Breast epithelium (tissue), 3 donors: ENCODE results near the gene SUV39H2.

Experiments used
- POLR2A ChIP-seq: fragments of 450-650 bp; IDR thresholded peaks from one replicate; pipeline ENCODE4 v1.6.1; 2016; ENCODE audit warnings: antibody characterized with exemption, mild to moderate bottlenecking, moderate library complexity
- POLR2AphosphoS5 ChIP-seq, 3 donors: sonication (generic); formaldehyde crosslinking; IDR thresholded peaks; one replicate each; pipeline ENCODE4 v1.6.1; 2017; ENCODE audit warnings: antibody characterized with exemption in 3 of 3

DNA sequence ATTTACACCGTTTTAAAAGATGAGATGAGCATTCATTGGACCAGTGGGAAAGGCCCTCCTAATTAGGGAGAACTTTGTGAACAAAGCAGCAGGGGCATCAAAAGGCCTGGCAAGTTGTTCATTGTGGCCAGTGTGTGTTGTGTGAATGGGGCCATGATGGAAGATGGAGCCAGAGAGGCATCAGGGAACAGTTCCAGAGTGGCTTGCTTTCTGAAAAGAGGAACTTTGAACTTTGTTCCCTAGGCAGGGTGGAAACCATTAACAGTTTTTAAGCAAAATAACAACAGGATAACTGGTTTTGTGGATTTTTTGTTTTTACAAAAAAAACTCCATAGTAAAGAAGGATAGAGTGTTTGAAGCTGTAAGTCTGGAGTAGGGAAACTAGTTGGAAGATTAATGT lies 12.5 kb downstream of the SUV39H2 start:
- TF ChIP-seq POLR2AphosphoS5 (IDR thresholded peaks at IDR 0.05) (no peak), POLR2A (no peak)
